GM23248 (cell line): ENCODE data around the gene ATP2A2. TPM values are rescaled to one million over a fixed set of nuclear protein-coding genes. Genes with fewer than 3 reads are reported as not detected.
"Not testable (repeated sequence)": the region's sequence is repeated elsewhere in the genome, so short reads cannot be mapped to it uniquely, and the experiment has no call there.

Experiments
- DNase-seq: peaks from one replicate; pipeline ENCODE4 v3.0.0-alpha.2; 2015
- H2AFZ ChIP-seq: fragments of 200-600 bp; sonication (generic); 2 replicates; pipeline ENCODE4 v1.6.1; 2016; ENCODE audit warnings: antibody characterized with exemption
- H3F3A ChIP-seq: fragments of 200-600 bp; sonication (generic); 2 replicates; pipeline ENCODE4 v1.6.1; 2016; ENCODE audit warnings: mild to moderate bottlenecking, antibody characterized with exemption, mixed run types; ENCODE audit not compliant: insufficient read depth
- H3K27ac ChIP-seq: fragments of 200-600 bp; sonication (generic); 2 replicates; pipeline ENCODE4 v1.5.1; 2016; ENCODE audit warnings: mild to moderate bottlenecking
- H3K27me3 ChIP-seq: fragments of 200-600 bp; sonication (generic); replicated peaks from 2 replicates; pipeline ENCODE4 v1.6.1; 2016; ENCODE audit warnings: mild to moderate bottlenecking; ENCODE audit not compliant: insufficient read depth
- H3K36me3 ChIP-seq: fragments of 200-600 bp; sonication (generic); 2 replicates; pipeline ENCODE4 v1.6.1; 2016; ENCODE audit warnings: low read depth, mild to moderate bottlenecking
- H3K4me1 ChIP-seq: fragments of 200-600 bp; sonication (generic); 2 replicates; pipeline ENCODE4 v1.6.1; 2016; ENCODE audit warnings: mild to moderate bottlenecking; ENCODE audit not compliant: insufficient read depth
- H3K4me2 ChIP-seq: fragments of 200-600 bp; sonication (generic); one replicate; pipeline ENCODE4 v1.6.1; 2016; ENCODE audit warnings: mild to moderate bottlenecking; ENCODE audit not compliant: unreplicated experiment
- H3K4me3 ChIP-seq: fragments of 200-600 bp; sonication (generic); 2 replicates; pipeline ENCODE4 v1.5.1; 2016; ENCODE audit warnings: mild to moderate bottlenecking
- H3K79me2 ChIP-seq: fragments of 200-600 bp; sonication (generic); 2 replicates; pipeline ENCODE4 v1.6.1; 2016; ENCODE audit warnings: mild to moderate bottlenecking; ENCODE audit not compliant: insufficient read depth
- H3K9ac ChIP-seq: fragments of 200-600 bp; sonication (generic); 2 replicates; pipeline ENCODE4 v1.6.1; 2016; ENCODE audit warnings: mild to moderate bottlenecking
- H3K9me2 ChIP-seq: fragments of 200-600 bp; sonication (generic); 2 replicates; pipeline ENCODE4 v1.6.1; 2016; ENCODE audit warnings: mixed run types, mild to moderate bottlenecking, moderate library complexity; ENCODE audit not compliant: insufficient read depth
- H3K9me3 ChIP-seq: fragments of 200-600 bp; sonication (generic); one replicate; pipeline ENCODE4 v1.6.1; 2017; ENCODE audit warnings: low read depth
- H4K20me1 ChIP-seq: fragments of 200-600 bp; sonication (generic); 2 replicates; pipeline ENCODE4 v1.6.0; 2016; ENCODE audit not compliant: insufficient read depth
- EZH2 ChIP-seq: fragments of 200-600 bp; sonication (generic); IDR thresholded peaks from 2 replicates; pipeline ENCODE4 v1.6.1; 2018; ENCODE audit warnings: antibody characterized with exemption, mild to moderate bottlenecking; ENCODE audit not compliant: insufficient read depth, poor library complexity, severe bottlenecking
- EZH2phosphoT487 ChIP-seq: fragments of 200-600 bp; sonication (generic); IDR thresholded peaks from 2 replicates; pipeline ENCODE4 v1.6.1; 2018; ENCODE audit warnings: antibody characterized with exemption, moderate library complexity, mild to moderate bottlenecking, low read depth; ENCODE audit not compliant: insufficient read depth
- WGBS, 2 experiments: methylation state at CpG; one replicate each; pipeline ENCODE4 v1.1.6; 2015 to 2017; ENCODE audit warnings: low lambda C conversion rate in 2 of 2, low coverage in 1 of 2; ENCODE audit errors: missing lambda C conversion rate in 2 of 2; 5-methylcytosine and 5-hydroxymethylcytosine counted together
- in situ Hi-C: fragments of 300-500 bp; cut with MboI; formaldehyde crosslinking; loops from 2 replicates; pipeline ENCODE4 v1.15.0; 2020
- polyA plus RNA-seq: library from polyadenylated mRNA; unstranded; fragments of >200 nt; fragmentation: Nextera tagmentation; extraction: Ambion mirVana; gene quantifications from 2 replicates; pipeline ENCODE4 v1.2.1, GENCODE V29; 2016
- total RNA-seq: library from RNA; depleted of rRNA; stranded (reverse); fragments of >200 nt; shearing (Covaris generic); gene quantifications from 2 replicates; pipeline ENCODE4 v1.2.3, GENCODE V29; 2014

Gene ATP2A2
- total and polyA plus RNA-seq, 2 experiments from 2014 or later: 29.5 to 142 TPM

DNA sequence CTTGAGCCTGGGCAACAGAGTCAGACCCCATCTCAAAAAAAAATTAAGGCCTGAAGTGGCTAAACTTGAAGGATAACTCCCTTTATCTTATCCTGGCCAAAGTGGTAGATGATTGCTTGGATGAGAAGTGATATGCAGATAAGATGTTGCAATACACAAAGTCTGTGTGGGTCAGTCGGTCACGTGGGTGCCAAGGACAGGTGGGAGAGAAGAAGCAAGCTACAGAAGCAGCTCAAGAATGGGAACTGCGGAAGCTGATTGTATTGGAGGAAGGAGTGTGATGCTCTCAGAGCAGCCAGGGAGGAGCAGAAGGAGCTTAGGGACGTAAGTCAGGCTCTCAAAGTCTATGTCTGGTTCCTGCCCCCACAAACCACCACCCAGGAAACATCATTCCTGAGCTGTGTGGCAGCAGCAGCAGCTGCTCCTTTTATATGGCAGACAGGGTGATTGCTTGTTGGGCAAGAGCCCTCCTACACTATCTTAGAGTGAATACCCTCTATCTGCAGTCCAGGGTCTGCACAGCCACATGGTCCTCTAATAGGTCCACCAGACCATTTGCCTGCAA lies 54.5 kb downstream of the ATP2A2 start:
- H3K4me2 ChIP-seq: no peak overlapping the region
- DNase-seq: no peak
- H3K4me1 ChIP-seq: peaks cover 18% of the 10 kb centered on the region; the same call in 1 of the 2 replicates
- H3F3A ChIP-seq: peaks cover 63% of the 10 kb centered on the region
- peaks cover 100% of the 10 kb centered on the region for H3K79me2 ChIP-seq
- H3K36me3 ChIP-seq: peaks cover 82% of the 10 kb centered on the region
- no peaks in the 10 kb centered on the region for H4K20me1 ChIP-seq
- TF ChIP-seq EZH2phosphoT487 (no peak), EZH2 (no peak)
- H3K9me3 ChIP-seq: no peaks in the 10 kb centered on the region
- H3K9ac ChIP-seq: no peak overlapping the region
- H3K27me3 ChIP-seq: no peaks in the 10 kb centered on the region
- 80% methylated on average over 4 of the region's 4 CpGs for WGBS, 2 experiments
- no peaks in the 10 kb centered on the region for H3K9me2 ChIP-seq
- in situ Hi-C loops: no loop called here
- no peak overlapping the region for H3K4me3 ChIP-seq
- no peak overlapping the region for H3K27ac ChIP-seq
- no peak overlapping the region for H2AFZ ChIP-seq

DNA sequence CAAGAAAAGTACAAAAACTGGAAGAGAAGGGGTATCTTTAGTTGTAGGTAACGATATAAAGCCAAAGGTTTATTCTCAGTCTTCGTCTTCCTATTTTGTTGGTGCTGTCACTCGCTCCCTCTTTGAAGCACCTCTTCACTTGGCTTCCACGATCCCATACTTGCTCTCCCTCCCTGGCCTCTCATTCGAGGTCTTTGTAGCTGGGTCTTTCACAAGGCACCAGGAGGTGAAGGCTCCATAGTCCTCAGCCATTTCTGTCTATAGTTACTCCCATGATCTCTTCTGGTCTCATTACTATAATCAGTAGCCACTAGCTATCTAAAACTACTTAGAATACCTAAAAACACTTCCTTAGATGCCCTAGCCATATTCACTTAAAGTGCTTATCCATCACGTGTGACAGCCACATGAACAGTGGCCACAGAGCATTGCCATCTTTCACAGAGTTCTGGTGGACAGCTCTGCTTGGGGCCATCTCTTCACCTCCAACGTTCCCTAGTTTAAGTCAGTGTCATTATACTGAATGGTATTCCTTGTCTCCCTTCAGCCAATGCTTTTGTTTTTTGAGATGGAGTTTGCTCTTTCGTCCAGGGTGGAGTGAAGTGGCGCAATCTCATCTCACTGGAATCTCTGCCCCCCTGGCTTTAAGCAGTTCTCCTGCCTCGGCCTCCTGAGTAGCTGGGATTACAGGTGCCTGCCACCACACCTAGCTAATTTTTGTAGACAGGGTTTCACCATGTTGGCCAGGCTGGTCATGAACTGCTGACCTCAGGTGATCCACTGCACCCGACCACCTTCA lies 57.1 kb downstream of the ATP2A2 start:
- no peak overlapping the region for H2AFZ ChIP-seq
- WGBS, 2 experiments: 90% methylated on average over 11 of the region's 11 CpGs
- H3K27me3 ChIP-seq: no peaks in the 10 kb centered on the region
- no peak for DNase-seq
- no peak overlapping the region for H3K4me2 ChIP-seq
- TF ChIP-seq EZH2phosphoT487 (no peak), EZH2 (no peak)
- H3K36me3 ChIP-seq: peaks cover 87% of the 10 kb centered on the region
- no peaks in the 10 kb centered on the region for H3K9me2 ChIP-seq
- peaks cover 68% of the 10 kb centered on the region for H3F3A ChIP-seq
- no peak overlapping the region for H3K9ac ChIP-seq
- peaks cover 100% of the 10 kb centered on the region for H3K79me2 ChIP-seq
- no peaks in the 10 kb centered on the region for H4K20me1 ChIP-seq
- in situ Hi-C loops: no loop called here
- no peak overlapping the region; the same call in 1 of the 2 replicates for H3K27ac ChIP-seq
- no peaks in the 10 kb centered on the region for H3K9me3 ChIP-seq
- H3K4me3 ChIP-seq: no peak overlapping the region
- peaks cover 8% of the 10 kb centered on the region; the same call in 1 of the 2 replicates for H3K4me1 ChIP-seq

DNA sequence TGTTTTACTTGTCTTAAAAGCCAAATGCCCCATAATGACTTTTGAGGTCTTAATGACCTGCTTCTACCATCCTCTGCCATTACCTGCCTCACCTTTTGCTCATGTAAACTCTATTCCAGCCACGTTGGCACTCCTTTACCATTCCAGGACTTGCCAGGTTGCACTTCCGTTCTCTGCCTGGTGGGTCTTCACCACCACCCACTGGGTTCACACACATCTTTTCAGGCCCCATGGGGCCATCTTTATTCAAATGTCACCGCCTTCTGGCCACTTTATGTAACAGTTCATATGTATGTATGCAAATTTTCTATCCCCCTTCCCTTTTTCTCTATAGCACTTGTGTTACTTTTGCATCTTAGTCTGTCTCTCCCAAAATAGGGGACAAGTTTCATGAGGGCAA lies 57.7 kb downstream of the ATP2A2 start:
- H3F3A ChIP-seq: peaks cover 71% of the 10 kb centered on the region
- H3K79me2 ChIP-seq: peaks cover 100% of the 10 kb centered on the region
- no peaks in the 10 kb centered on the region for H3K9me3 ChIP-seq
- no peak overlapping the region for H3K9ac ChIP-seq
- no peaks in the 10 kb centered on the region for H4K20me1 ChIP-seq
- peaks cover 87% of the 10 kb centered on the region for H3K36me3 ChIP-seq
- H3K9me2 ChIP-seq: no peaks in the 10 kb centered on the region
- TF ChIP-seq EZH2: no peak
- TF ChIP-seq EZH2phosphoT487: no peak
- H3K4me3 ChIP-seq: no peak overlapping the region
- H3K4me1 ChIP-seq: peaks cover 8% of the 10 kb centered on the region; the same call in 1 of the 2 replicates
- 72 to 84% methylated on average over 3 of the region's 3 CpGs for WGBS, 2 experiments
- H3K4me2 ChIP-seq: no peak overlapping the region
- no peaks in the 10 kb centered on the region for H3K27me3 ChIP-seq
- H2AFZ ChIP-seq: no peak overlapping the region
- in situ Hi-C loops: no loop called here
- H3K27ac ChIP-seq: no peak overlapping the region
- DNase-seq: peak; percentile 40

DNA sequence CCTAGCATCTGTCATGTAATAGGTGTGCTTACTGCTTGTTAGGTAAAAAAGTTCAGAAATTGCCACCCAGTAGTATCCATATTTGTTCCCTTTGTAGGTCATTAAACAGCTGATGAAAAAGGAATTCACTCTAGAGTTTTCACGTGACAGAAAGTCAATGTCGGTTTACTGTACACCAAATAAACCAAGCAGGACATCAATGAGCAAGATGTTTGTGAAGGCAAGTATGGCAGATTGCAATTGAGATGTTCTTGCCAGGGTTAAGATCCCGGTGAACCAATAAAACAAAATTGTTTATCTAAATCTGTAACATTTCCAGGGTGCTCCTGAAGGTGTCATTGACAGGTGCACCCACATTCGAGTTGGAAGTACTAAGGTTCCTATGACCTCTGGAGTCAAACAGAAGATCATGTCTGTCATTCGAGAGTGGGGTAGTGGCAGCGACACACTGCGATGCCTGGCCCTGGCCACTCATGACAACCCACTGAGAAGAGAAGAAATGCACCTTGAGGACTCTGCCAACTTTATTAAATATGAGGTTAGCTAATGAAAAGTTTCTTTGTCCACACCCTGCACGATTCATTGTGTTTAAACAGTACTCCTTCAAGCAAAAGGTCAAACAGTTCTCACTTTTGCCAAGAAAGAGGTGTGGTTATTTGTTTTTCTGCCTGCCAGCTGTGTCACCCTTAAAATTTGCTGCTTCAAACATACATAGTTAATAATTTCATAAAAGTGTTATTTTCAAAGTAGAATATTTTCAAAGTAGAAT lies 58.3 kb downstream of the ATP2A2 start:
- no peak overlapping the region for H3K4me2 ChIP-seq
- H3K9me2 ChIP-seq: no peaks in the 10 kb centered on the region
- no peak overlapping the region for H3K4me3 ChIP-seq
- H3F3A ChIP-seq: peaks cover 69% of the 10 kb centered on the region
- no peak for TF ChIP-seq EZH2phosphoT487
- no peak for TF ChIP-seq EZH2
- H3K36me3 ChIP-seq: peaks cover 87% of the 10 kb centered on the region
- WGBS, 2 experiments: 80 to 82% methylated on average over 8 of the region's 8 CpGs
- H4K20me1 ChIP-seq: no peaks in the 10 kb centered on the region
- no peaks in the 10 kb centered on the region for H3K27me3 ChIP-seq
- in situ Hi-C loops: no loop called here
- H3K79me2 ChIP-seq: peaks cover 100% of the 10 kb centered on the region
- peak overlapping the region; percentile 22; the same call in 1 of the 2 replicates for H3K27ac ChIP-seq
- peak; percentile 34 for DNase-seq
- H3K9me3 ChIP-seq: no peaks in the 10 kb centered on the region
- H2AFZ ChIP-seq: no peak overlapping the region
- peaks cover 8% of the 10 kb centered on the region; the same call in 1 of the 2 replicates for H3K4me1 ChIP-seq
- H3K9ac ChIP-seq: no peak overlapping the region

DNA sequence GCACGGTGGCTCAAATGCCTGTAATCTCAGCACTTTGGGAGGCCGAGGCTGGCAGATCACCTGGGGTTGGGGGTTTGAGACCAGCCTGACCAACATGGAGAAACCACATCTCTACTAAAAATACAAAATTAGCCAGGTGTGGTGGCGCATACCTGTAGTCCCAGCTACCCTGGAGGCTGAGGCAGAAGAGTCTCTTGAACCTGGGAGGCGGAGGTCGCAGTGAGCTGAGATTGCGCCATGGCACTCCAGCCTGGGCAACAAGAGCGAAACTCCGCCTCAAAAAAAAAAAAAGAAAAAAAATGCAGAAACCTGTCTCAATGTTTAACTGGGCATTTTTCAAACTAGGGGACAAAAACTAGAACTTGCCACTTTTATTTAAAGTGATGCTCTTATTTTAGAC lies 59.2 kb downstream of the ATP2A2 start:
- H3K9ac ChIP-seq, H4K20me1 ChIP-seq, H3K27me3 ChIP-seq, H3K4me3 ChIP-seq, H3K9me3 ChIP-seq, H2AFZ ChIP-seq, DNase-seq, H3K9me2 ChIP-seq, H3K4me2 ChIP-seq, in situ Hi-C loops, H3K4me1 ChIP-seq: not testable (repeated sequence)
- Histone ChIP-seq H3F3A (peaks cover 78% of the 10 kb centered on the region), H3K79me2 (peaks cover 95% of the 10 kb centered on the region), H3K27ac (0 out of 2 replicates have a peak overlapping the region, but pooled peaks have one; percentile 22), H3K36me3 (peaks cover 89% of the 10 kb centered on the region)
- 90 to 97% methylated on average over 8 of the region's 8 CpGs for WGBS, 2 experiments
